Bronchial smooth muscle cell (primary cell): Measurements from ENCODE around the gene PTPN18. TPM values are rescaled to one million over a fixed set of nuclear protein-coding genes. Genes with fewer than 3 reads are reported as not detected.

Experiments used
- total RNA-seq: library from RNA; depleted of rRNA; stranded (reverse); fragments of >200 nt; gene quantifications from 2 replicates; pipeline ENCODE4 v1.2.1, GENCODE V29; 2014

The PTPN18 gene
- 10.6 and 10.9 TPM in 2 replicates for total RNA-seq

GRCh38 chr2:130355578-130356431 is at the start of gene PTPN18:
Gene PTPN18, plus strand, starts transcription at chr2:130356056. Its CDS starts 52 bp downstream, at chr2:130356108.

GRCh38 chr2:130342533-130343275 is 13.2 kb upstream of the PTPN18 start, which contains the start of gene IMP4:
Gene IMP4, plus strand, starts transcription at chr2:130342897. Its CDS starts 36 bp downstream, at chr2:130342933.

Other genes starting within 250 kb of the PTPN18 start
- not detected in 2 replicates for gene POTEF, start 226.8 kb upstream of the PTPN18 start, total RNA-seq
- gene CCDC74B, start 210.9 kb upstream of the PTPN18 start, total RNA-seq, result 4.1 and 10.6 TPM in 2 replicates
- gene SMPD4, start 174.5 kb upstream of the PTPN18 start, total RNA-seq, result 7.3 and 9.1 TPM in 2 replicates
- 126 and 277 TPM in 2 replicates for gene MZT2B, start 173.8 kb upstream of the PTPN18 start, total RNA-seq
- not detected in 2 replicates for gene TUBA3E, start 157.6 kb upstream of the PTPN18 start, total RNA-seq
- 58.0 and 79.0 TPM in 2 replicates for gene IMP4, start 13.2 kb upstream of the PTPN18 start, total RNA-seq
- gene POTEI, start 153.3 kb downstream of the PTPN18 start, total RNA-seq, result under 0.01 TPM in 1 of 2 replicates, not detected in the other
- gene CFC1B, start 165.2 kb downstream of the PTPN18 start, total RNA-seq, result not detected in 2 replicates
- gene CFC1, start 243.5 kb downstream of the PTPN18 start, total RNA-seq, result not detected in 2 replicates